Measurements from ENCODE around the gene ADD2. TPM values are rescaled to one million over a fixed set of nuclear protein-coding genes. Genes with fewer than 3 reads are reported as not detected.

ADD2 gene
- total RNA-seq, 4 donors from 2014 or later, result 1.9 to 6.5 (median 3.1) TPM

DNA sequence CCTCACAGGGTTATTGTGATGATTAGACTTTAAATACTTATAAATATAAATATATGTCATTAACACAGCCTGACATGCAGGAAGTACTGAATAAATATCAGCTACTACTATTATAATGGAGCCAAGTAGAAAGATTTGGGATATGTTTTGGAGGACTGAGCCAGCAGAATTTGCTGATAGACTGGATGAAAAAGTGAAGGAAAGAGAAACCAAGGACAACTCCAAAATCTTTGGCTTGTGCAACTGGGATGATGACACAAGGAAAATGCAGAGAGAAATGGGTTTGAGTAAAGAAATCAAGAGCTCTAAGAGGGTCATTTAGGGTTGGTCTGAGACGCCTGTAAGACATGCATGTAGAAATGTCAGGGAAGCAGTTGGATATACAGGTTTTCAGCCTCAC, 15.6 kb downstream of the ADD2 start:
- Histone ChIP-seq H3K27me3 (no peaks in the 10 kb centered on the region), H3K9me3 (no peaks in the 10 kb centered on the region), H3K27ac (no peak overlapping the region), H3K4me3 (replicated peaks in 1 of 3) (no peak overlapping the region), H3K36me3 (no peaks in the 10 kb centered on the region), H3K4me1 (no peaks in the 10 kb centered on the region)
- WGBS, 2 donors, result 81 to 88% methylated on average over 1 of the region's 1 CpG
- DNase-seq, result no peak
- TF ChIP-seq, protein P1, sequence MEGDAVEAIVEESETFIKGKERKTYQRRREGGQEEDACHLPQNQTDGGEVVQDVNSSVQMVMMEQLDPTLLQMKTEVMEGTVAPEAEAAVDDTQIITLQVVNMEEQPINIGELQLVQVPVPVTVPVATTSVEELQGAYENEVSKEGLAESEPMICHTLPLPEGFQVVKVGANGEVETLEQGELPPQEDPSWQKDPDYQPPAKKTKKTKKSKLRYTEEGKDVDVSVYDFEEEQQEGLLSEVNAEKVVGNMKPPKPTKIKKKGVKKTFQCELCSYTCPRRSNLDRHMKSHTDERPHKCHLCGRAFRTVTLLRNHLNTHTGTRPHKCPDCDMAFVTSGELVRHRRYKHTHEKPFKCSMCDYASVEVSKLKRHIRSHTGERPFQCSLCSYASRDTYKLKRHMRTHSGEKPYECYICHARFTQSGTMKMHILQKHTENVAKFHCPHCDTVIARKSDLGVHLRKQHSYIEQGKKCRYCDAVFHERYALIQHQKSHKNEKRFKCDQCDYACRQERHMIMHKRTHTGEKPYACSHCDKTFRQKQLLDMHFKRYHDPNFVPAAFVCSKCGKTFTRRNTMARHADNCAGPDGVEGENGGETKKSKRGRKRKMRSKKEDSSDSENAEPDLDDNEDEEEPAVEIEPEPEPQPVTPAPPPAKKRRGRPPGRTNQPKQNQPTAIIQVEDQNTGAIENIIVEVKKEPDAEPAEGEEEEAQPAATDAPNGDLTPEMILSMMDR (IDR thresholded peaks at IDR 0.05), result no peak
- no peak for TF ChIP-seq POLR2A (IDR thresholded peaks at IDR 0.05)
- intact Hi-C loops (cut with DNase I), result no loop called here

DNA sequence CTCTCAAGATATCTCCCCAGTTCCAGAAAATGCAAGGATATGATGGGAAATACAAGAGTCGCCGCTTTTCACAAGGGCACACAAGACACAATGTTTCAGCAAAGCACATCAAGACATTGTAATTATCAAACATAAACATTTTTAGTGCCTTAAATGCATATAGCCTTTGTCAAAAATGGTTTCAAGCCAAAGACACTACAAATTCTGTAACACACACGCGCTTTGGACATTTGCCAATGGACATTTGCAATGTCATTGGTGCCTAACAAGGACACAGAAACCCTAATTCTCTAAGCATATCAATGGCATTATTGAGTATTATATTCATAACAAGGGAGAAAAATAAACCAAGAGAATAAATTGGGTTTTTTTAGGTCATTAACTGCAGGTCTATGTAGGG, 16.1 kb downstream of the ADD2 start:
- Histone ChIP-seq H3K27me3 (no peaks in the 10 kb centered on the region), H3K27ac (no peak overlapping the region), H3K36me3 (no peaks in the 10 kb centered on the region), H3K4me1 (no peaks in the 10 kb centered on the region), H3K4me3 (replicated peaks in 1 of 3) (no peak overlapping the region), H3K9me3 (no peaks in the 10 kb centered on the region)
- DNase-seq, result no peak
- intact Hi-C loops (cut with DNase I), result no loop called here
- TF ChIP-seq, protein P1 (IDR thresholded peaks at IDR 0.05), result no peak
- TF ChIP-seq POLR2A (IDR thresholded peaks at IDR 0.05), result no peak
- 78 to 81% methylated on average over 4 of the region's 4 CpGs for WGBS, 2 donors

DNA sequence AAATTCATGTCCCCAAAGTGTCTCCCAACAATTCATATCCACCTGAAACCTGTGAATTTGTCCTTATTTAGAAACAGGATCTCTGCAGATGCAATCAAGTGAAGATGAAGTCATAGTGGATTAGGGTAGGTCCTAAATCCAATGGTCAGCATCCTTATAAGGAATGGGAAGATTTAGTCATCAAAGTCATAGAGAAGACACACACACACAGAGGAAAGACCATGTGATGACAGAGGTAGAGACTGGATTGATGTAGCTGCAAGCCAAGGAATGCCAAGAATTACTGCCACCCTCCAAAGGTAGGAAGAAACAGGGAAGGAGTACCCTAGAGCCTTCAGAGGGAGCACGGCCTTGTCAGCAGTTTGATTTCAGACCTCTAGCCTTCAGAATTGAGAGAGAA, 17.7 kb downstream of the ADD2 start:
- no peak overlapping the region for H3K4me3 ChIP-seq (replicated peaks in 1 of 3)
- whole genome bisulfite sequencing, 2 donors, result 100% methylated on average over 1 of the region's 1 CpG
- no peaks in the 10 kb centered on the region for H3K36me3 ChIP-seq
- no peaks in the 10 kb centered on the region for H3K9me3 ChIP-seq
- H3K27ac ChIP-seq, result no peak overlapping the region
- H3K27me3 ChIP-seq, result no peaks in the 10 kb centered on the region
- no peak for DNase-seq
- intact Hi-C loops (cut with DNase I), result no loop called here
- TF ChIP-seq POLR2A (IDR thresholded peaks at IDR 0.05), result no peak
- TF ChIP-seq, protein P1 (IDR thresholded peaks at IDR 0.05), result no peak
- peaks cover 0 to 5% of the 10 kb centered on the region in 2 donors for H3K4me1 ChIP-seq

DNA sequence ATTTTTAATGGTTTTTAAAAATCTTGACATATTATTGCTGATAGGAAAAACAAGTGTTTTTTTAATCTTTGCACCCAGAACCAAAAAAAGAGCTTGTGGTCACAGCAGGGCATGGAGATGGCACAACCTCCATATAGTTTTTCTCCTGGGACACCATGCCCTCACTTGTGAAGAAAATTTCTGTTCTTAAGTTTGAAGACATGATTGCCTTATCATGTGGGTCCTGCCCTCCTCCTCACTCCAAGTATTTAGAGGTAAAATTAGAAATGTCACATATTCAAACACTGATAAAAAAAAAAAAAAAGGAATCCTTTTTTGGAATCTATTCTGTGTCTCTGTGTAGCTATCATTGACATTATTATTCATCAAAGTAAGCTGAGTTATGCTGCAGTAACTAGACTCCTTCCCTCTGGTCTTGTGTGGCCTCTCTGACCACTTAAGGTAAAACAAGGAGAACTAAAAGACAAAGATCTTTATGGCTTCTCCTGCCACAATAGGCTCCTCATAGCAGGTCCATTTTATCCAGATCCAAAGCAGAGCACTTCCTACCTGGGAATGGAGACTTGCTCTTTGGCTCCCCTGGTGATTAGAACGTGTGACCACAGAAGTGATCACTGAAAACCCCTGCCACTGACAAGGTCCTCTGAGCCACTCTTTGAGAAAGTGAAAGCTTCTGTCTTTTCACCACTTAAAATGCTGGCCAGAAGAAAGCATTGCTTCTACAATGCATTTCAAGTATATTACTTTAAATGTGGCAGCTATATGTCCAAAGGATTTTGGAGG, 19.8 kb downstream of the ADD2 start:
- no peaks in the 10 kb centered on the region for H3K27me3 ChIP-seq
- H3K27ac ChIP-seq, result no peak overlapping the region
- H3K4me1 ChIP-seq, result peaks cover 0 to 5% of the 10 kb centered on the region in 2 donors
- no peak overlapping the region for H3K4me3 ChIP-seq (replicated peaks in 1 of 3)
- intact Hi-C loops (cut with DNase I), result no loop called here
- H3K36me3 ChIP-seq, result no peaks in the 10 kb centered on the region
- TF ChIP-seq, protein P1 (IDR thresholded peaks at IDR 0.05), result no peak
- no peak for TF ChIP-seq POLR2A (IDR thresholded peaks at IDR 0.05)
- no peak for DNase-seq
- no peaks in the 10 kb centered on the region for H3K9me3 ChIP-seq
- 40 to 61% methylated on average over 1 of the region's 1 CpG for WGBS, 2 donors

DNA sequence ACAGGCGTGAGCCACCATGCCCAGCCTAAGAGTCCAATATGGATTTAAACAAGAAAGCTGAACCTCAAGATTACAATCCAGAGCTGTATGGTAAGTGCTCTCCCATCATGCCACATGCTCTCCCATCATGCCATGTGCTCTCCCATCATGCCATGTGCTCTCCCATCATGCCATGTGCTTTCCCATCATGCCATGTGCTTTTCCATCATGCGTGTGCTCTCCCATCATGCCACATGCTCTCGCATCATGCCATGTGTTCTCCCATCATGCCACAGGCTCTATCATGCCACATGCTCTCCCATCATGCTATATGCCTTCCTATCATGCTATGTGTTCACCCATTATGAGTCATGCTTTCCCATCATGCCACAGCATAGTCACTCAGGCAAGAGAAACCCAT, 20.7 kb downstream of the ADD2 start:
- Histone ChIP-seq H3K27ac (no peak overlapping the region), H3K36me3 (no peaks in the 10 kb centered on the region), H3K4me3 (replicated peaks in 1 of 3) (no peak overlapping the region), H3K9me3 (no peaks in the 10 kb centered on the region), H3K27me3 (no peaks in the 10 kb centered on the region), H3K4me1 (peaks cover 0 to 5% of the 10 kb centered on the region in 2 donors)
- WGBS, 2 donors, result 93 to 97% methylated on average over 3 of the region's 3 CpGs
- DNase-seq, result no peak
- TF ChIP-seq POLR2A (IDR thresholded peaks at IDR 0.05), result no peak
- TF ChIP-seq, protein P1 (IDR thresholded peaks at IDR 0.05), result no peak
- intact Hi-C loops (cut with DNase I), result no loop called here

Measured in thyroid gland (tissue), 4 donors.